Pancreas (tissue), 10 donors: ENCODE data around the gene MAN2B1. TPM values are rescaled to one million over a fixed set of nuclear protein-coding genes. Genes with fewer than 3 reads are reported as not detected.
"Not testable (repeated sequence)": the region's sequence is repeated elsewhere in the genome, so short reads cannot be mapped to it uniquely, and the experiment has no call there.

Experiments
- ATAC-seq, 4 donors: fragments of 200-7000 bp; cut with Tn5 transposase; one replicate each; pipeline versions ENCODE4 v1.8.0 to v1.9.1; 2020; ENCODE audit warnings: mild to moderate bottlenecking in 4 of 4, moderate library complexity in 4 of 4
- DNase-seq, 6 donors: peaks; one replicate each; pipeline ENCODE4 v3.0.0-alpha.2; 2020
- FAIRE-seq: peaks from 2 replicates; lab custom pipeline; 2012; peaks lifted over from hg19 to GRCh38; lab: Jason Lieb, UNC
- H3K27ac ChIP-seq, 4 donors: fragments of 200-600 bp; sonication (generic); 1 replicate in 3 of 4; 2 replicates in 1 of 4; pipeline versions ENCODE4 v1.5.0 to v1.8.0; 2020
- H3K27me3 ChIP-seq, 4 donors: fragments of 200-600 bp; one replicate each; pipeline ENCODE4 v1.8.0; 2021
- H3K36me3 ChIP-seq, 3 donors: fragments of 200-600 bp; sonication (generic) in 1 of 3; one replicate each; pipeline versions ENCODE4 v1.5.0 to v1.8.0; 2020 to 2021
- H3K4me1 ChIP-seq, 3 donors: fragments of 200-600 bp; one replicate each; pipeline ENCODE4 v1.8.0; 2021
- H3K4me3 ChIP-seq, 4 donors: fragments of 200-600 bp; sonication (generic) in 2 of 4; one replicate each; pipeline versions ENCODE4 v1.5.0 to v1.8.0; 2020 to 2021
- H3K9me3 ChIP-seq, 4 donors: fragments of 200-600 bp; one replicate each; pipeline ENCODE4 v1.8.0; 2021
- CTCF ChIP-seq, 4 donors: fragments of 200-600 bp; sonication (generic) in 3 of 4; IDR thresholded peaks; one replicate each; pipeline versions ENCODE4 v1.5.0 to v1.8.0; 2021; ENCODE audit warnings: antibody characterized with exemption in 4 of 4
- WGBS, 2 donors: extraction: QIAGEN DNeasy Blood & Tissue Kit; methylation state at CpG; one replicate each; pipeline ENCODE4 v1.1.7; 2013; 5-methylcytosine and 5-hydroxymethylcytosine counted together
- intact Hi-C, 3 donors: fragments of 100-400 bp; cut with DNase I; formaldehyde crosslinking; loops; one replicate each; pipeline versions ENCODE4 v1.11.1 to v1.14.2; 2022
- polyA plus RNA-seq, 2 donors: library from polyadenylated mRNA; stranded (reverse); fragments of 200-250 nt; gene quantifications; one replicate each; pipeline ENCODE4 v1.2.3, GENCODE V29; 2013
- total RNA-seq, 6 donors: library from RNA; stranded (reverse); fragmentation: NEBNext Ultra II Directional in 4 of 6; extraction: Animal tissue kit (Norgen Biotek cat#: 25700) in 4 of 6; gene quantifications; one replicate each; pipeline versions ENCODE4 v1.2.1 to v1.2.4, GENCODE V29; 2021 to 2023
- donor health status: healthy with polysubstance abuse.
- donor health status: DM: no; HTN: no; CAD: no; lungs with moderate emphysema.
- donor health status: DM: no; HTN: no; CAD: no.
- donor health status: control.
- donor health status: control.
- donor health status: Bipolar disorder and iron deficiency.
- donor health status: DM: yes; HTN: yes; CAD: no.
- donor health status: DM: no; HTN: no; CAD: no.
- donor health status: DM: no; HTN: no; CAD: no.
- donor health status: DM: yes; HTN: yes; CAD: no.

The MAN2B1 gene
- total and polyA plus RNA-seq, 8 donors: 30.2 to 92.8 (median 52.4) TPM

GRCh38 chr19:12681074-12681987 lies 14.8 kb upstream of the MAN2B1 start, which contains the start of gene DHPS:
DHPS (minus strand) TSS chr19:12681880; CDS start chr19:12681766, 114 bp downstream.
- TF ChIP-seq CTCF (IDR thresholded peaks at IDR 0.05): no peak
- peak within 1 kb of the TSS; percentile 89 to 96 (median 94) for H3K27ac ChIP-seq
- ATAC-seq (peak; percentile 91 to 95 (median 94)), DNase-seq (peak; percentile 85 to 95 (median 92)), FAIRE-seq (no peak)
- WGBS, 2 donors: 0% methylated on average over 68 of the region's 68 CpGs
- H3K9me3 ChIP-seq: no peaks in the 10 kb centered on the region
- no peaks in the 10 kb centered on the region for H3K27me3 ChIP-seq
- H3K4me3 ChIP-seq: peak within 1 kb of the TSS; percentile 71 to 95 (median 85)
- intact Hi-C loops: no loop called here
- peaks cover 0 to 20% (median 14%) of the 10 kb centered on the region in 3 donors for H3K36me3 ChIP-seq
- peaks cover 0 to 3% (median 2%) of the 10 kb centered on the region in 3 donors for H3K4me1 ChIP-seq

- intact Hi-C loops: no loop called here
These were observed 13.5 kb upstream of the MAN2B1 start for GRCh38 chr19:12680034-12680433.

GRCh38 chr19:12678039-12678438 lies 11.5 kb upstream of the MAN2B1 start:
- WGBS, 2 donors: 82 to 87% methylated on average over 5 of the region's 5 CpGs
- not testable (repeated sequence) for H3K4me1 ChIP-seq, H3K4me3 ChIP-seq, H3K27me3 ChIP-seq, H3K9me3 ChIP-seq, H3K27ac ChIP-seq, ATAC-seq, FAIRE-seq, DNase-seq
- intact Hi-C loops: loop anchor here in 1 of 3 donors (10.0 kb wide), 1 partner anchor 113 kb away; no protein-coding TSS in a partner anchor
- H3K36me3 ChIP-seq: peaks cover 3 to 46% (median 23%) of the 10 kb centered on the region in 3 donors

More at GRCh38 chr19:12680034-12680433, 13.5 kb upstream of the MAN2B1 start:
- DNase-seq (no peak), FAIRE-seq (no peak), ATAC-seq (no peak)
- Histone ChIP-seq H3K4me3 (no peak overlapping the region), H3K36me3 (peaks cover 2 to 33% (median 18%) of the 10 kb centered on the region in 3 donors), H3K27me3 (no peaks in the 10 kb centered on the region), H3K4me1 (peaks cover 0 to 3% (median 2%) of the 10 kb centered on the region in 3 donors), H3K27ac (no peak overlapping the region), H3K9me3 (no peaks in the 10 kb centered on the region)
- TF ChIP-seq CTCF (IDR thresholded peaks at IDR 0.05): no peak
- 87% methylated on average over 9 of the region's 9 CpGs for WGBS, 2 donors

- H3K36me3 ChIP-seq: peaks cover 3 to 46% (median 23%) of the 10 kb centered on the region in 3 donors
- no peak for ATAC-seq
- WGBS, 2 donors: 88 to 94% methylated on average over 12 of the region's 12 CpGs
- no peak for TF ChIP-seq CTCF (IDR thresholded peaks at IDR 0.05)
- intact Hi-C loops: loop anchor here in 1 of 3 donors (10.0 kb wide), 1 partner anchor 112 kb away; no protein-coding TSS in a partner anchor
- no peak overlapping the region for H3K27ac ChIP-seq
- H3K9me3 ChIP-seq: no peaks in the 10 kb centered on the region
- peaks cover 0 to 3% (median 2%) of the 10 kb centered on the region in 3 donors for H3K4me1 ChIP-seq
- no peak for FAIRE-seq
- peak in 1 of 6 donors; percentile 37 for DNase-seq
- no peak overlapping the region for H3K4me3 ChIP-seq
- no peaks in the 10 kb centered on the region for H3K27me3 ChIP-seq
These were observed 10.4 kb upstream of the MAN2B1 start for GRCh38 chr19:12676928-12677327.

- Histone ChIP-seq H3K27ac (no peak overlapping the region), H3K36me3 (peaks cover 3 to 46% (median 23%) of the 10 kb centered on the region in 3 donors), H3K27me3 (no peaks in the 10 kb centered on the region), H3K9me3 (no peaks in the 10 kb centered on the region), H3K4me3 (no peak overlapping the region), H3K4me1 (peaks cover 0 to 3% (median 2%) of the 10 kb centered on the region in 3 donors)
- DNase-seq: peak; percentile 71 to 94 (median 87)
- intact Hi-C loops: loop anchor here in 1 of 3 donors (10.0 kb wide), 1 partner anchor 112 kb away; no protein-coding TSS in a partner anchor
- 16 to 21% methylated on average over 4 of the region's 4 CpGs for WGBS, 2 donors
- ATAC-seq: peak; percentile 29 to 69 (median 66)
- TF ChIP-seq CTCF (IDR thresholded peaks at IDR 0.05): peak; percentile 83 to 87 (median 84)
- no peak for FAIRE-seq
These were observed 9.8 kb upstream of the MAN2B1 start for GRCh38 chr19:12676384-12676792.
